Stimulated activated effector memory CD8-positive, alpha-beta T cell treated with anti-CD3 and anti-CD28 coated beads, Interleukin-12 subunit alpha, Interleukin-12 subunit beta, amount 100 ng/mL, for 72 hours (primary cell): ENCODE data around the gene FBXL19.
A peak's percentile ranks its signal among the peaks of the same experiment; 100 is the strongest.

ENCODE experiments used
- ATAC-seq: fragments of 150-1000 bp; cut with Tn5 transposase; 2 replicates; pipeline ENCODE4 v1.10.0; 2021
- DNase-seq, 2 donors: peaks; one replicate each; pipeline ENCODE4 v3.0.0; 2021 to 2022; ENCODE audit warnings: low spot score in 2 of 2
- H3K27ac Mint-ChIP-seq: one replicate; pipeline ENCODE4 v1.8.0; 2022; ENCODE audit warnings: mild to moderate bottlenecking, mixed read lengths
- H3K36me3 Mint-ChIP-seq: one replicate; pipeline ENCODE4 v1.8.0; 2022; ENCODE audit warnings: mild to moderate bottlenecking, mixed read lengths
- H3K4me1 Mint-ChIP-seq: one replicate; pipeline ENCODE4 v1.8.0; 2022; ENCODE audit warnings: mixed read lengths
- H3K4me3 Mint-ChIP-seq: one replicate; pipeline ENCODE4 v1.8.0; 2022; ENCODE audit warnings: mild to moderate bottlenecking, mixed read lengths
- H3K9me3 Mint-ChIP-seq: one replicate; pipeline ENCODE4 v1.8.0; 2022; ENCODE audit warnings: mixed read lengths

The FBXL19 gene

DNA sequence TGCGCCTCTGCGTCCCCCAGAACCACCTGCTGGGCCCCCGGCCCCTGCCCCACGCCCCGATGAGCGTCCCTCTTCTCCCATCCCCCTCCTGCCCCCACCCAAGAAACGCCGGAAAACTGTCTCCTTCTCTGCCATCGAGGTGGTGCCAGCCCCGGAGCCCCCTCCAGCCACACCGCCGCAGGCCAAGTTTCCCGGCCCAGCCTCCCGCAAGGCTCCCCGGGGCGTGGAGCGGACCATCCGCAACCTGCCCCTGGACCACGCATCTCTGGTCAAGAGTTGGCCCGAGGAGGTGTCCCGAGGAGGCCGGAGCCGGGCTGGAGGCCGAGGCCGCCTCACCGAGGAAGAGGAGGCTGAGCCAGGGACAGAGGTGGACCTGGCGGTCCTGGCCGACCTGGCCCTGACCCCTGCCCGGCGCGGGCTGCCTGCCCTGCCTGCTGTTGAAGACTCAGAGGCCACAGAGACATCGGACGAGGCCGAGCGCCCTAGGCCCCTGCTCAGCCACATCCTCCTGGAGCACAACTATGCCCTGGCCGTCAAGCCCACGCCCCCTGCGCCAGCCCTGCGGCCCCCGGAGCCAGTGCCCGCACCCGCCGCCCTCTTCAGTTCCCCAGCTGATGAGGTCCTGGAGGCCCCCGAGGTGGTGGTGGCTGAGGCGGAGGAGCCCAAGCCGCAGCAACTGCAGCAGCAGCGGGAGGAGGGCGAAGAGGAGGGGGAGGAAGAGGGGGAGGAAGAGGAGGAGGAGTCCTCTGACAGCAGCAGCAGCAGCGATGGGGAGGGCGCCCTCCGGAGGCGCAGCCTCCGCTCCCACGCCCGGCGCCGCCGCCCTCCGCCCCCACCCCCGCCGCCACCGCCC is 56.0 kb downstream of the FBXL19 start:
- H3K36me3 Mint-ChIP-seq, result peaks cover 78% of the 10 kb centered on the region
- no peak overlapping the region for H3K27ac Mint-ChIP-seq
- no peak overlapping the region for H3K4me3 Mint-ChIP-seq
- no peak for ATAC-seq
- DNase-seq, result no peak
- no peaks in the 10 kb centered on the region for H3K9me3 Mint-ChIP-seq
- H3K4me1 Mint-ChIP-seq, result peaks cover 28% of the 10 kb centered on the region

DNA sequence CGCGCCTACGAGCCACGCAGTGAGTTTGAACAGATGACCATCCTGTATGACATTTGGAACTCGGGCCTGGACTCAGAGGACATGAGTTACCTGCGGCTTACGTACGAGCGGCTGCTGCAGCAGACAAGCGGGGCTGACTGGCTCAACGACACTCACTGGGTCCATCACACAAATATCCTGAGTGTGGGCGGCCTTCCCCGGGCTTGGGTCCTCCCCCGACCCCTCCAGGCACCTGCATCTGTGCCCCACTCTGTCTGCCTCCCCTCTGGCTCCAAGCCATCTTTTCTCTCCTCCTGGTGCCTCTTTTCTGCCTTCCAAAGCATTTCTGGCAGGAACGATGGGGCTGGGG is 56.6 kb downstream of the FBXL19 start:
- Mint-ChIP-seq H3K4me1 (peaks cover 26% of the 10 kb centered on the region), H3K9me3 (no peaks in the 10 kb centered on the region), H3K27ac (peak overlapping the region; percentile 54), H3K4me3 (no peak overlapping the region), H3K36me3 (peaks cover 72% of the 10 kb centered on the region)
- DNase-seq, result no peak
- ATAC-seq, result no peak

DNA sequence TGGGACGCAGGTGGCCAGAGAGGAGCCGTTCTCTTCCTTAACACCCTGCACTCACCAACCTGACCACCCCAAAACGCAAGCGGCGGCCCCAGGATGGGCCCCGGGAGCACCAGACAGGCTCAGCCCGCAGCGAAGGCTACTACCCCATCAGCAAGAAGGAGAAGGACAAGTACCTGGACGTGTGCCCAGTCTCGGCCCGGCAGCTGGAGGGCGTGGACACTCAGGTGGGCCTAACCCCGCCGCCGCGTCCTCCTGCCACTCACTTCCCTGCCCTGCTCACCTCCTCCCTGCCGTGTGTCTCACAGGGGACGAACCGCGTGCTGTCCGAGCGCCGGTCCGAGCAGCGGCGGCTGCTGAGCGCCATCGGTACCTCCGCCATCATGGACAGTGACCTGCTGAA is 57.1 kb downstream of the FBXL19 start:
- DNase-seq, result no peak
- Mint-ChIP-seq H3K36me3 (peaks cover 68% of the 10 kb centered on the region), H3K27ac (peak overlapping the region; percentile 54), H3K9me3 (no peaks in the 10 kb centered on the region), H3K4me3 (no peak overlapping the region), H3K4me1 (peaks cover 26% of the 10 kb centered on the region)
- no peak for ATAC-seq

DNA sequence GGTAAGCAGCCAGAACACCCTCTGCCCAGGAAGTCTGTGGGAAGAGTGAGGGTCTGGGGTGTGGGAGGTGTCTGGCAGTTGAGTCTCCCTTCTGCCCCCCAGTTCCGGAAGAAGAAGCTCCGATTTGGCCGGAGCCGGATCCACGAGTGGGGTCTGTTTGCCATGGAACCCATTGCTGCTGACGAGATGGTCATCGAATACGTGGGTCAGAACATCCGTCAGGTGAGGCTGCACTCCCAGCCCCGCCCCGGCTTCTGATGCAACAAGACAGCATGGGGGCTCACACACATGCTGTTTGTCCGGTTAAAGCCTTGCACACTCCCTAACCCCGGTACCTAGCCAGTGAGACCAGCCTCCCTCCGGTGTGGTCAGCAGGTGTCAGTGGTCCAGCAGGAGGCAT is 57.6 kb downstream of the FBXL19 start:
- peaks cover 22% of the 10 kb centered on the region for H3K4me1 Mint-ChIP-seq
- no peak overlapping the region for H3K4me3 Mint-ChIP-seq
- DNase-seq (no peak), ATAC-seq (no peak)
- H3K27ac Mint-ChIP-seq, result no peak overlapping the region
- H3K9me3 Mint-ChIP-seq, result no peaks in the 10 kb centered on the region
- peaks cover 63% of the 10 kb centered on the region for H3K36me3 Mint-ChIP-seq

DNA sequence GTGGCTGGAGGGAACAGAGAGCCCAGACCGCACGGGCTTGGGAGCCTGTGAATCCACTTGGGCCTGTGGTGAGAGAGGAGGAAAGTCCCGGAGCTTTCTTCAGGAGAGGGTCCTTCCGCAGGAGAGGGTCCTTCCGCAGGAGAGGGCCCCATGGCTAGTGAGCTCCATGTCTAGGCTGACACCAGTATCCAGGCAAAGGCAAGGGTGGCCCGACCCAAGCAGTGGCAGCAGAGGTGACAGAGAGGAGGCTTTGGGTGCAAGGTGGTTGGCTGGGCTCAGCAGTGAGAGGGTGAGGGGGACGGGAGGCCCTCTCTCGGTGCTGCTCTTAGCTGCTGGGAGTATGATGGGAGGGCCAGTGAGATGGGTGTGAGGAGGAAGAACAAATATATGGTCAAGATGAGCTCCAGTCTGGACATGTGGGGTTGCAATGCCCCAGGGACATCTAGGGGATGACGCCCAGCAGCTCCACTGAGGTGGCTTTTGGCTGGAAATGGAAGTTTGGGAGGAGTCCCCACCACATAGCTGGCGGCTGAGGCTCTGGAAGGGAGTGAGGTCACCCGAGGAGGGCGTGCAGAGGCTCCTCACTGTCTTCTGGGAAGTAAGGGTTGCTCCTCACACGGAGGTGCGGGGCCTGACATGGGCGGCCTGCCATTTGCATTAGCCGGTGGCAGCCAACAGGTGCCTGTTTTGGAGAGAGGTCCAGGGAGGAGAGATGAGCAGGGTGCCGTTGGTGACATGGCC is 59.3 kb downstream of the FBXL19 start:
- Mint-ChIP-seq H3K36me3 (peaks cover 45% of the 10 kb centered on the region), H3K4me1 (peaks cover 10% of the 10 kb centered on the region), H3K4me3 (no peak overlapping the region), H3K27ac (peak overlapping the region; percentile 86), H3K9me3 (no peaks in the 10 kb centered on the region)
- DNase-seq (no peak), ATAC-seq (no peak)

DNA sequence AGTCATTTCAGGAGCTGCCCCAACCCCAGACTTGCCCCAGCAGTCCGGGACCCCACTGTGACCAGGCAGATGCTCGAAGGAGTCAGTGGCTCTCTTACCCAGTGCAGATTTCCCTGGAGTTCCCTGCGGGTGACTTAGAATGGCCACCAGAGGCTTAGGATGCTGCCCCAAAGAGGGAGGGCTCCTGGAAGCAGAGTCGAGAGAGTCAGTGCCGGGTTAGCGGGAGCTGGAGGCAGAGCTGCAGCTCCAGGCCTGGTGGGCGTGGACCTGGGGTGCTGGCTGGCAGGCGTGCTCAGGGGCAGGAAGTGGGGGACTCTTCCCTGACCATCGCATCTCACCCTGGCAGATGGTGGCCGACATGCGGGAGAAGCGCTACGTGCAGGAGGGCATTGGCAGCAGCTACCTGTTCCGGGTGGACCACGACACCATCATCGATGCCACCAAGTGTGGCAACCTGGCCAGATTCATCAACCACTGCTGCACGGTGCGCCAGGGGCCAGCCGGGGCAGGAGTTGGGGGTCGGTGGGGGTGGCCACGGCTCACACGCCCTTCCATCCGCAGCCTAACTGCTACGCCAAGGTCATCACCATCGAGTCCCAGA is 60.0 kb downstream of the FBXL19 start:
- H3K36me3 Mint-ChIP-seq, result peaks cover 38% of the 10 kb centered on the region
- ATAC-seq, result no peak
- peaks cover 10% of the 10 kb centered on the region for H3K4me1 Mint-ChIP-seq
- no peak for DNase-seq
- no peak overlapping the region for H3K4me3 Mint-ChIP-seq
- peak overlapping the region; percentile 86 for H3K27ac Mint-ChIP-seq
- H3K9me3 Mint-ChIP-seq, result no peaks in the 10 kb centered on the region

DNA sequence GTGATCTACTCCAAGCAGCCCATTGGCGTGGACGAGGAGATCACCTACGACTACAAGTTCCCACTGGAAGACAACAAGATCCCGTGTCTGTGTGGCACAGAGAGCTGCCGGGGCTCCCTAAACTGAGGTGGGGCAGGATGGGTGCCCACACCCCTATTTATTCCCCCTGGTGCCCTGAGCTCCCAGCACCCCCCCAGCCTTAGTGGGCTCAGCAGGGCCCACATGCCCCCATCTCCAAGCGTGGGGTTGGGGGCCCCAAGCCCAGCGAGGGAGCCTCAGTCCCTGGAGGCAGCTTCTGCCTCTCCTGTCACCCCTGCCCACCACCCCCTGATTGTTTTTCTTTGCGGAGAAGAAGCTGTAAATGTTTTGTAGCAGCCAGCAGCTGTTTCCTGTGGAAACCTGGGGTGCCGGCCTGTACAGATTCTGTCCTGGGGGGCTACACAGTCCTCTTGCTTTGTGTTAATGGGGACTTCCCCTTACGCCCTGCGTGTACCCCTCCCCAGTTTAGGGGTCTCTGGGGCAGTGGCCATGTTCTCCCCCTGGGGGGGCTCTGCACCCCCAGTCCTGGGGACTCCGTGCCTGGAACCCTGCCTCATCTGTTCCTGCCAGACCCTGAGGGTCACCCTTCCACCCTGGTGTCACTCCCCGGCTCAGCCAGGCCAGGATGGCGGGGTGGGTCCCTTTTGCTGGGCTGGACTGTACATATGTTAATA is 60.7 kb downstream of the FBXL19 start:
- DNase-seq, result no peak
- Mint-ChIP-seq H3K36me3 (peaks cover 32% of the 10 kb centered on the region), H3K9me3 (no peaks in the 10 kb centered on the region), H3K27ac (no peak overlapping the region), H3K4me3 (no peak overlapping the region), H3K4me1 (peaks cover 10% of the 10 kb centered on the region)
- ATAC-seq, result no peak

DNA sequence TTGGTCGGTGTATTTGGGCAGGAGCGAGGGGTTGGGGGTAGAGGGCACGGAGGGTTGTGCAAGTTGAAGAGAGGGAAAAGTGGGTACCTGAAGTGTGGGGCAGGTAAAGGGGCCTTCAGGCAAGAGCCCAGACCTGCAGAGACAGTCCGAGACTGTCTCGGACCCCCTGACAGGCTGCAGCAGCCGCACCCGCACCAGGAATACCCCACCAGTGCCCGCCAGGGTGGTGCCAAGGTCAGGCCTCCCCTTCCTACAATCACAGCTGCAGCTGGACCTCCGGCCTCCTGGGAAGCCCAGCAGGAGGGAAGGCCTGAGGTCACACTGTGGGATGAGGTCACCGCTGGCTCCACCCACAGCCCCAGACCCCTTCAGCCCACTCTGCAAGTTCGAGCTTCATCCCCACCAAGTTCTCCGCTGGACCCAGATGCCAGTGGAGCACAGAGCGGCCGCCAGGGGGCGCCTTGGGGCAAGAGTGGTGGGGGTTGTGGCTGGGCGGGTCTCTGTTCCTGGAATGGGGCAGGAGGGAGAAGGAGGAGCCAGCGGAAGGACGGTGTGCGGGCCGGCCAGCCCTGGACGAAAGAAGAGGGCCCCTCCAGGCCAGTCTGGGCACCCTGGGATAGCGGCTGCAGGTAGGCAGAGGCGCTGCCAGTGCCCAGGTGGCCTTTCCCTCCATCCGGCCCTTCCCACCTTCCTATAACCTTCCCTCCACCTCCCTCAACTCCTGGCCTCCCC is 61.5 kb downstream of the FBXL19 start, which contains the start of gene HSD3B7:
Gene HSD3B7, plus strand, starts transcription at position 539 of the 732 bp plus-strand sequence. CDS start 452 bp downstream, outside the sequence.
- ATAC-seq, result peak; percentile 79
- no peak within 1 kb of the TSS for H3K27ac Mint-ChIP-seq
- peaks cover 10% of the 10 kb centered on the region for H3K4me1 Mint-ChIP-seq
- H3K36me3 Mint-ChIP-seq, result peaks cover 31% of the 10 kb centered on the region
- H3K4me3 Mint-ChIP-seq, result peak within 1 kb of the TSS; percentile 32
- peak; percentile 88 to 93 for DNase-seq
- H3K9me3 Mint-ChIP-seq, result no peaks in the 10 kb centered on the region

DNA sequence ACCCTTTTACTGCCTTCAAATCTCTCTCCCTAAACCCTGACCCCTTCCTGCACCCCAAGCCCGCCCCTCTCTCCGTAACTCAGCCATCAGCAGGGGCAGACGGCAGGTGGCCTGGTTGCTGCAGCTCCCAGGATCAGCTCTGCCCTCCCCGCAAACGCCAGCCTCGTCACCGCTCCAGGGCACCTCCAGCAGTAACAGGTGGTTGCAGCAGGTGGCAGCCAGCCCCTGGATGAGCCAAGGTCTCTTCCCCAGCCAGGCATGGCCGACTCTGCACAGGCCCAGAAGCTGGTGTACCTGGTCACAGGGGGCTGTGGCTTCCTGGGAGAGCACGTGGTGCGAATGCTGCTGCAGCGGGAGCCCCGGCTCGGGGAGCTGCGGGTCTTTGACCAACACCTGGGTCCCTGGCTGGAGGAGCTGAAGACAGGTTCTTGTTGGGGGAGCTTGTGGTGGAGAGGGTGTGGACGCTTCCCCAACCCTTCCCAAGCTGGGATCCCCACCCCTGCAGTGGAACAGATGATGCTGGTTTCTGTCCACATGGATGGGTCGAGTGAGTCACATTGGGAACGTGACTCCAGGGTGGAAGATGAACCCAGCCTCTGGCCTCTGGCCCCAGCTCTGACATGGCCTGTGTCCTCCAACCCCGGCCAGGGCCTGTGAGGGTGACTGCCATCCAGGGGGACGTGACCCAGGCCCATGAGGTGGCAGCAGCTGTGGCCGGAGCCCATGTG is 62.2 kb downstream of the FBXL19 start:
- DNase-seq (no peak), ATAC-seq (peak; percentile 4)
- peaks cover 10% of the 10 kb centered on the region for H3K4me1 Mint-ChIP-seq
- no peaks in the 10 kb centered on the region for H3K9me3 Mint-ChIP-seq
- peak overlapping the region; percentile 32 for H3K4me3 Mint-ChIP-seq
- H3K36me3 Mint-ChIP-seq, result peaks cover 24% of the 10 kb centered on the region
- H3K27ac Mint-ChIP-seq, result no peak overlapping the region

DNA sequence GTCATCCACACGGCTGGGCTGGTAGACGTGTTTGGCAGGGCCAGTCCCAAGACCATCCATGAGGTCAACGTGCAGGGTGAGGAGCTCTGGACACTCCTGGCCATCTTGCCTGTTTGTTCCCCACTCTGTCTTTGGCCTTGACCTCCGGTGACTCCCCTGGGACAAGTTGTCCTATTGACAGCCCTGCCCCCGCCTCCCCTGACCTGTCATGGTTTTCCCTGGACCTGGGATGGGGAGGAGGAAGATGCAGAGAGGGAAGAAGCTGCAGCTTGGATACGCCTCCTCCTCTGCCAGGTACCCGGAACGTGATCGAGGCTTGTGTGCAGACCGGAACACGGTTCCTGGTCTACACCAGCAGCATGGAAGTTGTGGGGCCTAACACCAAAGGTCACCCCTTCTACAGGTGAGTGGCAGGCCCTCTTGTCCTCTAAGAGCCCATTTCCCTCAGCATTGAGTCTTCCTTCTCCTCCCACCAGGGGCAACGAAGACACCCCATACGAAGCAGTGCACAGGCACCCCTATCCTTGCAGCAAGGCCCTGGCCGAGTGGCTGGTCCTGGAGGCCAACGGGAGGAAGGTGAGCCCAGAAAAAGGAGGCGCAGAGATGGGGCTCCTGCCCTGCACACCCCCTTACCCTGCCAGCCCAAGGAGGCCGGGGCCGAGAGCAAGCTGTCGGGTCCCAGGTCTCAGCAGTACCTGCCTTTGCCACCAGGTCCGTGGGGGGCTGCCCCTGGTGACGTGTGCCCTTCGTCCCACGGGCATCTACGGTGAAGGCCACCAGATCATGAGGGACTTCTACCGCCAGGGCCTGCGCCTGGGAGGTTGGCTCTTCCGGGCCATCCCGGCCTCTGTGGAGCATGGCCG is 63.0 kb downstream of the FBXL19 start:
- Mint-ChIP-seq H3K9me3 (no peaks in the 10 kb centered on the region), H3K4me3 (no peak overlapping the region), H3K27ac (peak overlapping the region; percentile 10), H3K36me3 (peaks cover 21% of the 10 kb centered on the region), H3K4me1 (peaks cover 10% of the 10 kb centered on the region)
- ATAC-seq (no peak), DNase-seq (no peak)

DNA sequence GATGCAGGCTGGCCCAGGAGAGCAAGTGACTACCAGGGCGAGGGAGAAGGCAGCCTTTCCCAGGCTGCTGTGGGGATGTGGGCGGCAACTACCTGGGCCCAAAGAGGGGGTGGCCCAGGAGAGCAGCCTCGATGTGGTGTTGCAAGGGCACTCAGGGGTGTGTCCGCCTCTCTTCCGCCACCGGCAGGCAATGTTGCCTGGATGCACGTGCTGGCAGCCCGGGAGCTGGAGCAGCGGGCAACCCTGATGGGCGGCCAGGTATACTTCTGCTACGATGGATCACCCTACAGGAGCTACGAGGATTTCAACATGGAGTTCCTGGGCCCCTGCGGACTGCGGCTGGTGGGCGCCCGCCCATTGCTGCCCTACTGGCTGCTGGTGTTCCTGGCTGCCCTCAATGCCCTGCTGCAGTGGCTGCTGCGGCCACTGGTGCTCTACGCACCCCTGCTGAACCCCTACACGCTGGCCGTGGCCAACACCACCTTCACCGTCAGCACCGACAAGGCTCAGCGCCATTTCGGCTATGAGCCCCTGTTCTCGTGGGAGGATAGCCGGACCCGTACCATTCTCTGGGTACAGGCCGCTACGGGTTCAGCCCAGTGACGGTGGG is 64.3 kb downstream of the FBXL19 start:
- Mint-ChIP-seq H3K4me3 (no peak overlapping the region), H3K27ac (no peak overlapping the region), H3K4me1 (peaks cover 7% of the 10 kb centered on the region), H3K36me3 (peaks cover 8% of the 10 kb centered on the region), H3K9me3 (no peaks in the 10 kb centered on the region)
- ATAC-seq (no peak), DNase-seq (no peak)

DNA sequence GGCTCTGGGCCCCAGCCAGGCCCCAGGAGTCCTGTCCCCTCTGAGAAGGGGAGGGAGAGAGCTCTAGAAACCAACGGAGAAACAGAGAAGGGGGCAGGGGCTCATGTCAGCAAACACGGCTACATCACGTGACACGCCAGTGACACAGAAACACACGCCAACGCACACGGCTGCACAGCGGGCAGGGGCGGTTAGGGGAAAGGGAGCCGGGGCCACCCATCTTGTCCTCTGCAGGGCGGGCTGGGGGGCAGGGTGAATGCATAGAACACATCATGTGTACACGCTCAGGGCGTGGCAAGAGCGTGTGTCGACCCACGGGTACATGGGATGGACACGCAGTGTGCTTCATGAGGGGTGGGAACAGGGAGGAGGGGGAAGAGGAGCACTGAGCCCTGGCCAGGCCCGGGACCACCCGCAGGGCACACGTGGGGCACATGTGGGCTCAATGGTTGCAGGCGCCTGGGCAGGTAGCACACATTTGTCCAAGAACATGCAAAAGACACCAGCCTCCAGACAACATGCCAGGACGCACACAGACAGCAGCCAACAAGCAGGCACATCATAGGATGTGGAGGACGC is 66.2 kb downstream of the FBXL19 start:
- H3K4me1 Mint-ChIP-seq, result peaks cover 13% of the 10 kb centered on the region
- DNase-seq, result no peak
- H3K4me3 Mint-ChIP-seq, result no peak overlapping the region
- ATAC-seq, result no peak
- H3K9me3 Mint-ChIP-seq, result no peaks in the 10 kb centered on the region
- H3K36me3 Mint-ChIP-seq, result peaks cover 5% of the 10 kb centered on the region
- H3K27ac Mint-ChIP-seq, result peak overlapping the region; percentile 29

DNA sequence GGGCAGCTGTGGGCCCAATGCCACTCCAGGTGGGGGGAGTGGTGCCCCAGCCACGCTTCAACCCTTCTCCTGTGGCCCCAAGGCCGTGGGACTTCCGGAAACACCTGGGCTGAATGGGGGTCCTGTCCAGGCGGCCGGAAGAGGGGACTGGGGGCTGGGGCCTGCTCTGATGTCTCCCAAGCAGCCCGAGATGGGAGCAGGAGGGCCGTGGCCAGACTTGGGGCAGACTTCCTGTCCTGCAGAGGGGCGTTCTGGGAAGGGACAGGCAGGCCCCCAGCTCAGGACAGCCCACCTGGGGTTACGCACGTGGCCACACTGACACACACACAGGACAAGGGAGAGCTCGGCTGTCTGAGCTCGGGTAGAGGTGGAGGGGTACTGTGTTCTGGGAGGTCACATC is 66.7 kb downstream of the FBXL19 start:
- Mint-ChIP-seq H3K4me1 (peaks cover 18% of the 10 kb centered on the region), H3K9me3 (no peaks in the 10 kb centered on the region)
- no peak for ATAC-seq

More for the DNA sequence above, 66.7 kb downstream of the FBXL19 start:
- Mint-ChIP-seq H3K36me3 (peaks cover 5% of the 10 kb centered on the region), H3K4me3 (no peak overlapping the region), H3K27ac (no peak overlapping the region)
- DNase-seq, result no peak
